Esophagus muscularis mucosa (tissue), 3 donors: ENCODE results near the gene SCARF2.

ENCODE experiments used
- CTCF ChIP-seq, 3 experiments: fragments of 200-600 bp in 2 of 3; fragments of 450-650 bp in 1 of 3; sonication (generic) in 2 of 3; IDR thresholded peaks; one replicate each; pipeline ENCODE4 v1.5.1; 2017 to 2019; ENCODE audit warnings: antibody characterized with exemption in 3 of 3, mild to moderate bottlenecking in 2 of 3, moderate library complexity in 1 of 3
- EP300 ChIP-seq: sonication (generic); formaldehyde crosslinking; IDR thresholded peaks from one replicate; pipeline ENCODE4 v1.6.1; 2017; ENCODE audit warnings: antibody characterized with exemption

DNA sequence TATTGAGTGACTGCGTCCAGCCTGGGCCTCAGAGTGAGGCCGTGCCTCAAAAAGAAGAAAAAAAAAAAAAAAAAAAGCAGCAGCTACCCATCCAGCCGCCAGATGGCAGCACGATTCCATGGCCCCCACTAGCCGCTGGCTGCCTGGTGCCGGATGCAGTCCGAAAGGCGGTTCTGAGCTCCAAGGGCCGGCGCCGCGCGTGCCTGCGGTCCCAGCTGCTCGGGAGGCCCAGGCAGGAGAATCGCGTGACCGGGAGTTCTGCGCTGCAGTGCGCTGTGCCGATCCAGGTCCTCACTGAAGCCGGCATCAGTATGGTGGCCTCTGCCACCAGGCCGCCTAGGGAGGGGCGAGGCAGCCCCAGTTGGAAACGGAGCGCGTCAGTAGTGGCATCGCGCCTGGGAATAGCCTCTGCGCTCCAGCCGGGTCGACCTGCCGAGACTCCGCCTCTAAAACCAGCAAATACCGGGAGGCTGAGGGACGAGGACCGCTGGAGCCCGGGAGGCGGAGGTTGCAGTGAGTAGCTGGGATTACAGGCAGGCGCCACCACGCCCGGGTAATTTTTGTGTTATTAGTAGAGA is 19.3 kb downstream of the SCARF2 start:
- TF ChIP-seq CTCF (IDR thresholded peaks at IDR 0.05) (peak; percentile 83 to 85 (median 84)), EP300 (no peak)
